GM18511 (cell line): ENCODE data around the gene SLC10A3.
A peak's percentile ranks its signal among the peaks of the same experiment; 100 is the strongest.

ENCODE experiments used
- ATAC-seq: cut with Tn5 transposase; IDR thresholded peaks from one replicate; pipeline ENCODE4 v1.9.1; 2021; ENCODE audit warnings: mild to moderate bottlenecking, moderate library complexity; ENCODE audit not compliant: unreplicated experiment

SLC10A3 gene

DNA sequence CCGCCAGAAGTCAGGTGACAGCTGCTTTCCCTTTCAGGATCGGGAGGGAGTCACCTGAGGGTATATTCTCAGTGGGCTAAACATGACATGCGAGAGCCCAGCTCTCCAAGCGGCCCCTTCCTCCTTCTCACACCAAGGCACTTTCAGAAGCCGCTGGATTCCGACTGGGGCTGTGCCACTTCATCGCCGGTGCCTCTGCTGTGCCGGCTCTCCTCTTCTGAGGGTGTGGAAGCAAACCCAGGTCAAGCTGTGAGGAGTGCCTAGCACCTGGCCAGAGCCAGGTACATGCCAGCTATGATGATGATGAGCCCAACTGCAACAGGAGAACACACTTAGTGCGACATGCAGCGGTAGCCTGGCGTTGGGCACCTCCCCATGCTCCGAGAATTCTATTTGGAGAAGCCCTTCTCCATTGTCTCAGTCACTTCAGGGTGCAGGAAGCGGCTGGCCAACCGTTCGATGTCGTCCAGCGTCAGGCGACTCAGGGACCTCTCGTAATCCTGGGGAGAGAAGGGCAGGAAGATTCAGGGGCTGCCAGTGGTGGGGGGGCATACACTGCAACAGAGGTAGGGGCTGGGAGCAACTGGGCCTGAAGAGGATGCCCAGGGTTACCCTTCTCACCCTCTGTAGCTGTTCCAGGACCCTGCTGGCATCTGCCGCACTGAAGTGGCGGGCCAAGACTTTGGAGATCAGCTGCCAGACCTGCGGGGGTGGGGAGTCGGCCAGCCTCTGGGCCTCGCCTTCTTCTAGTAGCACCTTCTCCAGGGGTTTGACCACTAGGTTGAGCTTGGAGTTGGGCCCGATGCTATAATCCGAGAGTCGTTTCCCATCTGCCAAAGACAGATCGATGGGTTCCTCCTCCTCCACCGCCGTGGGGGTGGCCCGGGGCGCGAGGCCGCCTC is 5.0 kb downstream of the SLC10A3 start:
- no peak for ATAC-seq

DNA sequence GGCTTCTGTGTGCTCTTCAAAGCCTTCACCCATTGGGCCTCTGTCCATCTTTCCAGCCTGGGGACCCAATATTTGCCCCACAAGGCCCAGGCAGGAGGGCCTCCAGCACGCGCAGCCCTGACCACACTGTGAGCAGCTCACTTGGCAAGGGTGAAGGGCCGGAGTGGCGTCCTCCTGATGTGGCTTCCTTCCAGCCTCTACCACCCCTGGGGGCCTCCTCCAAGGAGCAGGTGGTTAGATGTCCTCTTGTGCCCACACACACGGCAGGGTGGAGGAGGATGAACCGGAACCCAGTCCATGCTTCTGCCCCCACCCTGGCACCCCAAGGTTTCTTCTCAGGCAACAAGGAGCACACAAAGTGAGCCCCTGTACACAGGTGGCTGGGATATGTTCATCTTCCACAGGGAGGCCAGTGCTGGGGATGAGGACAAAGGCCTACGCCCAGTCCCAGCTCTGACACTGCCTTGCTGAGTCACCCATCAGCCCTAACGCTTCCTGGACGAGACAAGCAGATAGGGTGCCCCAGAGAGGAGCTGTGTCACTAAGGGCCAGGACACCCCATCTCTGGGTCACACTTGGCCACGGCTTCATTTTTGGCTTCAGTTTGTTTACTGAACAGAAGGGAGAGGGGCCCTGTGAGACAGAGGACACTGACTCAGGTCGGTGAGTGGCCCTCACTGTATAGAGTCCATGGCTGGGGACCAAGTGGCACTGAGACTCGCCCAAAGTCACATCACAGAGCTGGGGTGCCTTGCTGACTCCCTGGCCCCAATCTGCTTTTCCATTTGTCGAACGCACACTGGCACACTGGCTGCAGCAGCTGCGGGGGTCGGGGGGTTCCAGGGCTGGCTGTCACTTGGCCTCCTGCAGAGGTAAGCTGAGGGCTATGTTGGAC is 5.9 kb downstream of the SLC10A3 start:
- ATAC-seq: no peak

DNA sequence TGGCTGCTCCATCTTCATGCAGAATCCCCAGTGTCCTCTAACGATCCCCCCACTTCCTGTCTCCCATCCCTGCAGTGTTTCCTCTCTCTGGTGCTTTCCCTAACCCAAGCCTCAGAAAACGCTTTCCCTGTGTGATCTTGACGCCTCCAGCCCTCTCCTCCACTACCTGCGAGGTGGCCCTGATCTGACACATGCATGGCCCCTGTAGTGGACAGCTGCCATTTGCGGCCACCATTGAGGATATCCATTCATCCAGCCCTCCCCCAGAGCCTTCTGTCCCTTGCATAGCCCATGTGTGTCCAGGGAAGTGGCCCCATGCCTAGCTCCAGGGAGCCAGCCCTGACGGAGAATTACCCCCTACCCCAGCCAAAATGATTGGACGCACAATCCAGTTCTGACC is 7.1 kb downstream of the SLC10A3 start:
- ATAC-seq: no peak

DNA sequence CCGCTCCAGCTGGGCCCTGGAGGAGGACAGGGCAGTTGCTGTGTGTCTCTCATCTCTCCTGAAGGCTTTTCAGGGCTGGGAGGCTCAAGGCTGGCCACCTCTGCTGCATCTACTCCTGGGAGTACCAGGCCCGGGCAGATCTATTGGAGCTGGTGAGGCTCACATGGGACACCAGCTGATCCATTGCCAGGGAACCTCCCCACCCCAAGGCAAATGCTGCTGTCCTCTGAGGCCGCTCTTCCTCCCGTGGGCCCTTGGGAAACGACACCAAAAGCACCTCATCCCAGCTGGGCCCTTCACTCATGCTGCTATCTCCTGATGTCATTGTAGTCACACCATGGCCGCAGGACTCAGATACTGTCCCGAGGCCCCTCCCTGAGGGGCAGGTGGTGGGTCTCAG is 7.6 kb downstream of the SLC10A3 start:
- no peak for ATAC-seq

DNA sequence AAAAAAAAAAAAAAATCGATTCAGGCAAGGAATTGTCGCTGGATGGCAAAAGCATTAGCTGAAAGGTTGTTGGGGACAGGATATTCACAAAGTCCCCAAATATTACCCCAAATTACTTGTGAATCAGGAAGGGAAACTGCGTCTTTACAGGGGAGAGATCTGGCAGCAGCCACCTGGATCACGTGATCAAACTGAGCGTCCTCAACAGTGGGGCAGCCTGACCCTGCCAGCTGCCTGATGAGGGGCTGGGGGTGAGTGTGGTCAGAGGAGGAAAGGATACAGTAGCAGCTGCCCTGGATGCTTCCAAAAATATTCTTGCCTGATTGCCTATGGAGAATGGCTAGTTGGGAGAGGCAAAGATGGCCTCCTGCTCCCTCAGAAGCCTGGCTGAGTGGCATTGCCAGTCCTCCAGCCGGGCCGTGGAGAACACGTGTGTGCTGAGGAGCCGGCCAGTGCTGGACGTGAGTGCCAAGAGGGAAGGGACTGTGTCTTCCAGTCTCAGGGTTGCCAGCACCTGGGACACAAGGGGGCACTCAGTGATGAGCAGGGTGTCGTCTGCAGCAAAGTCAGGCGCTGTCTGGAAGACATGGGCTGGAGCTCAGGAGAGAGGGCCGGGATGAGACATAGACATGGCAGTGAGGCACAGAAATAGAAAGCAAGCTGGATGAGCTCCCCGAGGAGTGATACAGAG is 8.4 kb downstream of the SLC10A3 start:
- no peak for ATAC-seq

DNA sequence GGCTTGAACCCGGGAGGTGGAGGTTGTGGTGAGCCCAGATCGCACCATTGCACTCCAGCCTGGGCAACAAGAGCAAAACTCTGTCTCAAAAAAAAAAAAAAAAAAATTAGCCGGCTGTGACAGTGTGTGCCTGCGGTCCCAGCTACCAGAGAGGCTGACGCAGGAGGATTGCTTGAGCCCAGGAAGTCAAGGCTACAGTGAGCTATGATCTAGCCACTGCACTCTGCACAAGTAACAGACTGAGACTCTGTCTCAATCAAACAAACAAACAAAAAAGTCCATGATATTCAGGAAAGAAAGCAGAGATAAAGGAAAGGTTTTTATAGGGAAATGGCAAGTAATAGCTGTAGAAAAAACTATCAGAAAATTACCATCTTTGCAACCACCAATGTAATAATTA is 9.2 kb downstream of the SLC10A3 start:
- no peak for ATAC-seq

DNA sequence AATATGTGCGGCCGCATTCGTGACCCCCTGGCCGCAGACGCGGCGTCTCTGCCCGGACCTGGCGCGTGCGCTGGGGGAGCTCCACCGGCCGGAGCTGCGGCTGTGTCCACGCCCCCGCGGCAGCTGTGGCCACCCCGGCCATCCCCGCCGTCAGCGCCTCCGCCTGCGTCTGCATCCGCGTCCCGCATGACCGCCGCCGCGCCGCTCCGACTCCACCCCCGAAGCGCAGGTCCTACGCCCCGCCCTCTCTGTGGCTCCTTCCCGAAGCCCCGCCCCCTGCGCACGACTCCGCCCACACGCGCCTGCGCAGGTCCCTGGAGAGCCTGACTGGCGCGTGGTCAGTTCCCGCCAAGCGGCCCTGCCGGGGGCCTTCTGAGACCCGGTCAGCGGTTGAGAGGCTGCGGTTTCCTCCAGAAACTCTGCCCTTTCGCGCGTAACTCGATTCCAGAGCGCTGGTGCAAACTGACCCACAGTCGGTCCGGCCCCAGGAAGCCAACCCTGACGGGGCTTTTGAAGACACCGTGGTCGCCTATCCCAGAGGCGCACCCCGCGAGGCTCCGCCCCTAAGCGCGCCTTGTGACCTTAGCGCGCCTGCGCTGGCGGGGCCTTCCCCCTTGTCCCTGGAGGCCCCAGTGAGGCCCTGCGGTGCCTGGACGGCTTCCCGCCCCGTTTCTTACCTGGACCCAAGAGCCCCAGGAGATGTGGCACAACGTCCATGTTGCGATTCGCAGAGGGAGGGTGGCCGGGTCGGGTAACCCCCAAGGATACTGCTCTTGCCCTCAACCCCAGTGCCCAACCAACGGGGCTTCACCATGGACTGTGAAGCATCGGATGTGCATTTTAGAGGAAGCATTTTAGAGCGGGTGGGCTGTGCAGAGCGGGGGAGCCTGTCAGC is 11.5 kb downstream of the SLC10A3 start, which contains the start of gene LAGE3:
LAGE3 (minus strand) TSS at position 554 of the 895 bp plus-strand sequence; CDS start at position 188, 366 bp downstream.
- ATAC-seq: peak; percentile 86

DNA sequence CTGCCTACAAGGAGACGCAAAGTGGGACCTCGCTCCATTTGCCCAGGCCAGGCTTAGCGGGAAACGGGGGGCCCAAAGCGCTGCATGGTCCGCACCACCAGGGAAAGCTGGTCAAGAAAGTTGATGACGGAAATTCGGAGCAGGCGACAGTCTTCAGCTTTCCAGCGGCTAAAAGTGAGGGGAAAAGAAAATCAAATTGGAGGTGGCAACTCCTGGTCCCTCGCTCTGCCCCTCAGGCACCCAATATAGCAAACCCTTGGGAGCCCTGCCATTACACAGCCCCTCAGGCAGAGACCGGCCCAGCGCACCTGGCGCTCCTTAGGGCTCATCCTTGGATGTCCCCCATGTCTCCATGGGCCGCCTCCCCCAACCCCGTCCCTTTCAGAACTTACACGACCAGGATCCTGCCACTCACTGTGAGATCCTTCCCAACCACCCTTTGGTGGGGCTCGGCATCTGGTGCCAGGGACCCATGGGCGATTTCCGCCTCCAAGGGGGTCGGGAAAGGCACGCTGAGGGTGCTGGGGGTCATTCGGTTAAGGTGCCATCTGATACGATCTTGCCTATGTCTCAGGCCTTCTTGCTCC is 12.4 kb downstream of the SLC10A3 start:
- no peak for ATAC-seq

DNA sequence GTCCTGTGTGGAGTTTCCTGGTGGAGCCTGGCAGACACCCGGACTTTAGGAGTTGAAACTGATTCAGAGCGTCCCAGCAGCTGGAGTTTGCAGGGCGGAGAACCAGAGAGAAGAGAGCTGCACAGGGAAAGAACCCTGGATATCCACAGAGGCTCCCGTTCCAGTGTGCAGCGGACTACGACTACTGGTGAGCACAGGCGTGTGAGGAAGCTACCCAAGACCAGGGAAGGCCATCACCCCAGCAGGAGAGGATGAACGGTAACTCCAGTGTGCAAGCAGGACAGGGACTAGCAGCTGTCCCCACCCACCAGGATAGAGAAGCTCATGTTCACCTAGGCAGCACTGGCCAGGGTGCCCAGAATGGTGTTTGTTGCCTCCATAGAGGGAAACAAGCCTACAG is 13.6 kb downstream of the SLC10A3 start:
- no peak for ATAC-seq

DNA sequence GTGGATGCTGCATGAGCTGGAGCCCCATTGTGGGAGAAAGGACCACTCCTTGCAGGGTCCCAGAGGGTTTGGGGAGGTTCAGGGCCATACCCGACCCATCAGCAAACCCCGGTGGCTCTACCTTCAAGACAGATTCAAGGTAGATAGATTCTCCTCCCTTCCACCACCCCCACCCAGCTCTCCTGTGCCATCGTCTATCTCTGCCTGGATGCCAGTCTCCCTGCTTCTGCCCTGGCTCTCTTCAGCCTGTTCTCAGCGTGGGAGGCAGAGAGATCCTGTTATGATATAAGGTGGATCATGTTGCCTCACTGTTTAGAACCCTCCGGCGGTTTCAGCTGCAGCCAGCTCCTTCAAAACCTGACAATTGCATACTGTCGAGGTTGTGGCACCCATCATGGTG is 16.7 kb downstream of the SLC10A3 start:
- ATAC-seq: no peak

DNA sequence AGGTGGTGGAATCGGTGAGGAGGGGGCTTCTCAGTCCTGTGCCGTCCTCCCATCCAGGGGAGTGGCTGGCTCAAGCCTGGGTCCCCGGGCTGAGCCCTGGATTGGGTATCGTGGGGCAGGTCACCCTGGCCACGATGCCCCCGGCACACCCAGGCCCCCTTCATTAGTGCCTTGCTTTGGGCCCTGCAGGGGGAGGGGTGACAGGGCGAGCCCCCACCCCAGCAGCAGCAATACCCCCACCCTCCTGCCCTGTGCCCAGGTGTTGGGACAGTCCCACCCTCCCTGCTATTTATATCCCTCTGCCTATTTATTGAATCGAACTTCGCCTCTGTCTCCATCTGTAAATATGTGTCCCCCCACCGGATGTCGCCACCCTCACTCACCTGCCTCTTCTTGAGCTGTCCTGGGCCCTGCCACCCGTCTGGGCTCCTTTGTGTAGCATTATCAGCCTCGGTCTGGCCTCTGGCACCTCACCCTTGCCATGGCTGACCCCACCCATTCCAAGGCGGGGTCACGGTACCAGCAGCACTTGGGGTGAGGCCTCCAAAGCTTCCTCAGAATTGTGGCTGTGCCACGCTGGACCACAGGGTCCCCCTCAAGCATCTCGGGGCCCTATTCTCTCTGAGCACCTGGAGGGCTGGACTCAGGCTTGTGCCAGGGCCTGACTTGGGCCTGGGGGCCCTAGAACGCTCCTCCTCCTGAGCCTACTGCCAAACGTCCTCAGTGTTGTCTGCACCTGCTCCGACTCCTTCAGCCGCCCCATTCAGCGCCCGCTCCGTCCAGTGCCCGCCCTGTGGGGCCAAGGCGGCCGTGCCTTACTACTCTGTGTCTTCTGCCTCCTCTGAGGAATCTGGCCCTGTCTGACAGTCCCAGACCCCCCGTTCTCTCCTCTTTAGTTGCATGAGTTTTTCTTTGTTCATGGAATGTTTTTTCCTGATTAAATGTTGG is 17.5 kb downstream of the SLC10A3 start:
- ATAC-seq: no peak

DNA sequence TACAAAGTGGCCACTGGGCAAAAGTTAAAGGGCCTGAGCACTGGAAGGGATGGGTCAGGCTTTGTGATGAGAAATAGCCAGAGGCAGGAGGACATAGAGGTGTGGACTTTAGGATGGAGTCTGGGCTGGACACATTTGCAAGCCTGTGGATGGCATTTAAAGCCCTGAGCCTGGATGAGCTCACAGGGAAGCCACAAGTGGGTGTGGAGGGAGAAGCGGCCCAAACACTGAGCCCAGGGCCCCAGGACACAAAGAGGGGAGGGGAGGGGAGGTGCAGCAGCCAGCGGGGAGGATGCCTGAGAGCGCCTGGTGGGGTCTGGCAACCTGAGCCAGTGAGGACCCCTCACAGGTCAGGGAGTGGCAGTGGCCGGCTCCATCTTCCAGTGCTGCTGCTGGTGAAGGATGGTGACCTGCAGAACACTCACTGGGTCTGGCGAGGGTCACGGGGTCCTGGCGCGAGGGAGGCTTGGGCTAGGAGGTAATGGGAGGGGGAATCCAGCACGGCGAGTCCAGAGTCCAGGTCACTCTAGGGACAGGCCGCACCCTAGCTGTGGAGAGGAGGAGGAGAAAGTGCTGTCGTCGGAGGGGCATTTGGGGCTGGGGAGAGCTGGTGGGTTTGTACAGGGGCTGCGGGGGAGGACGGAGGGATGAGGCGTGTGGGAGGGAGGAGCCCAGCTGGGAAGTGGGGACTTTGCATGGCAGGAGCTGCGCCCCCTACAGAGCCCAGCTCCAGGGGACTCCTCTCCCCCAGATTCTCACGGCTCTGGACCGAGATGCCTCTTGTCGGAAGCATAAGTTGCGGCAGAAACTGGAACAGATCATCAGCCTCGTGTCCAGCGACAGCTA is 18.4 kb downstream of the SLC10A3 start:
- ATAC-seq: no peak

DNA sequence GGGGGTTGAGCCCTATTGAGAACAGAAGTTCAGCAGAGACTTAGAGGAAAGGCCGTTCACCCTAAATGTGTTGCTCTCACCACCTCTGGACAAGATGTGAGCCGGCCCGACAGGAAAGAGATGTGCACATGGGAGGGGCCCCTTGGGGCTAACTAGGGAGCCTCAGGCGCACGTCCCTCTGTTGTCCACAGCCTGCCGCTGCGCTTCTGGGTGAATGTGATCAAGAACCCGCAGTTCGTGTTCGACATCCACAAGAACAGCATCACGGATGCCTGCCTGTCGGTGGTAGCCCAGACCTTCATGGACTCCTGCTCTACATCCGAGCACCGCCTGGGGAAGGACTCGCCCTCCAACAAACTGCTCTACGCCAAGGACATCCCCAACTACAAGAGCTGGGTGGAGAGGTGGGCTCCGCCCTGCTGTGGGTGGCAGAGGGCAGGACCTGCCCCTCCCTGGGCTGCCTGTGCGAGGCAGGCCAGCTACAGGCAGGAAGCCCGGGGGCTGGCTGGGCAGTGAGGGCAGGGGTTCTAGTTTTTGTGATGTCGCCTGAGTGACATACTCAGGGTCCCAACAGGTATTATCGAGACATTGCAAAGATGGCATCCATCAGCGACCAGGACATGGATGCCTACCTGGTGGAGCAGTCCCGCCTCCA is 19.4 kb downstream of the SLC10A3 start:
- no peak for ATAC-seq

DNA sequence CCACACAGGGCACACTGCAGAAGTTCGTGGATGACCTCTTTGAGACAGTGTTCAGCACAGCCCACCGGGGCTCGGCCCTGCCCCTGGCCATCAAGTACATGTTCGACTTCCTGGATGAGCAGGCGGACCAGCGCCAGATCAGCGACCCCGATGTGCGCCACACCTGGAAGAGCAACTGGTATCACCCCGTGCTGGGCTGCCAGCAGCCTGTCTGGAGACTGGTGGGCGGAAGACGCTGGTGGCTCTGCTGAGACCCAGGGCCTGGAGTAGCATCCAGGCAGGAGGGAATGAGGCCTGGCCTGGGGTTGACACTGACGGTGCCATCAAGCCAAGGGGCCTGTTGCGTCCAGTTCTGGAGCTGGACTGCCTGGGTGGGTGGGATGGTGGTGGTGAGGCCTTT is 20.0 kb downstream of the SLC10A3 start:
- ATAC-seq: no peak

DNA sequence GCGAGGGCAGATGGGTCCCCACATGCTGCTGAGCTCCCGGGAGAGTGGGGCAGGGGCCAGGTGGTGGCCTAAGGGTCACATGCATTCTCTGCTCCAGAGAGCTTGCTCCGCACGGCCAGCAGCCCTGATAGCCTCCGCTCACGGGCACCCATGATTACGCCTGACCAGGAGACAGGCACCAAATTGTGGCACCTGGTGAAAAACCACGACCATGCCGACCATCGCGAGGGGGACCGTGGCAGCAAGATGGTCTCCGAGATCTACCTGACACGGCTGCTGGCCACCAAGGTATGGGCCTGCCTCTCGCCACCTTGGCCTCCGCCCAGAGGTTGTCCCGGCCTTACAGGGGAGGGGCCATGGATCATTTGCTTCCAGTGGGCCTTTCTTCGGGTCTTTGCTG is 20.5 kb downstream of the SLC10A3 start:
- ATAC-seq: no peak

DNA sequence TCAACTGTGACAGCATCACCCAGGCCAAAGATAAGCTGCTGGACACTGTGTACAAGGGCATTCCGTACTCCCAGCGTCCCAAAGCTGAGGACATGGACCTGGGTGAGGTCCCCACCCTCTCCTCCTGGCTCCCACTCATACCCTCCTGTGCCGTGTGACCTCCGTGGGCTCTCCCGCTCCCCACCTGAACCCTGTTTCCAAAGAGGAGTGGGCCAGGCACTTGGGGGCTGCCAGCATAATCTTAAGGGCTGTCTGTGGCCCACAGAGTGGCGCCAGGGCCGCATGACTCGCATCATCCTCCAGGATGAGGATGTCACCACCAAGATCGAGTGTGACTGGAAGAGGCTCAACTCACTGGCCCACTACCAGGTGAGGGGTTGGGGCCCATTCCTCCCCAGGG is 21.3 kb downstream of the SLC10A3 start:
- ATAC-seq: no peak

DNA sequence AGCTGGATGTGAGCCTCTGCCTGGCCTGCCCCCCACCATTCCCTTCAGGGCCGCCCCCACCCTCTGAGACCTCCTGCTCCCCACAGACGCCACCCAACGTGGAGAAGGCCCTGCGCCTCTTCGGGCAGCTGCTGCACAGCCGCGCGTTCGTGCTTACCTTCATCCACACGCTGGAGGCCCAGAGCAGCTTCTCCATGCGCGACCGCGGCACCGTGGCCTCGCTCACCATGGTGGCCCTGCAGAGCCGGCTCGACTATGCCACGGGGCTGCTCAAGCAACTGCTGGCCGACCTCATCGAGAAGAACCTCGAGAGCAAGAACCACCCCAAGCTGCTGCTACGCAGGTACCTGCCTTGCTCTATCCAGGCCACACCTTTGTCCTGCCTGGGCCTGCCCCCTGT is 22.2 kb downstream of the SLC10A3 start:
- ATAC-seq: no peak
